Measurements from ENCODE around the gene GRID1.

The GRID1 gene

DNA sequence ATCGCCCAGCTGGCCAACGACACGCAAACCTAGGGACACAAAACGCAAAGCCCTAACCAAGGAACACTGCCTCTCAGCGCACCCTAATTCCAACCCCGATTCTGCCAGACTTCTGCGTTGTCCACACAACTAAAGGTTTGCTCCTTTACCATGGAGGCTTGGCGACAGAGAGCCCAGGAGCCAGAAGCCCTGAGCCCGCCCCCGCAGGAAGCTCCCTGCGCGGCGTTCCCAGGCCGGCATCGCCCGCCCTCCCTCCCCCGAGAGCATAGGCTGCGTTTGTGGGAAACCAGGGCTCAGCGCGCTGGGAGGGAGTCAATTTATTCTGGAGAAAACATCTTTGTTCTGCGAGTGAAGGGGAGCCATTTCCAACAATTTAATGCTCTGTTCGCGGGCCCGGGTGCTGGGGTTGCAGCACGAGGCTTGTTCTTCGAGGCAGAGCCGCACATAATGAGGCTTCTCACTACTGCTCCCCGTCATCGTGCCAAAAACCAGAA, 103.9 kb downstream of the GRID1 start:
- no peak for DNase-seq

DNA sequence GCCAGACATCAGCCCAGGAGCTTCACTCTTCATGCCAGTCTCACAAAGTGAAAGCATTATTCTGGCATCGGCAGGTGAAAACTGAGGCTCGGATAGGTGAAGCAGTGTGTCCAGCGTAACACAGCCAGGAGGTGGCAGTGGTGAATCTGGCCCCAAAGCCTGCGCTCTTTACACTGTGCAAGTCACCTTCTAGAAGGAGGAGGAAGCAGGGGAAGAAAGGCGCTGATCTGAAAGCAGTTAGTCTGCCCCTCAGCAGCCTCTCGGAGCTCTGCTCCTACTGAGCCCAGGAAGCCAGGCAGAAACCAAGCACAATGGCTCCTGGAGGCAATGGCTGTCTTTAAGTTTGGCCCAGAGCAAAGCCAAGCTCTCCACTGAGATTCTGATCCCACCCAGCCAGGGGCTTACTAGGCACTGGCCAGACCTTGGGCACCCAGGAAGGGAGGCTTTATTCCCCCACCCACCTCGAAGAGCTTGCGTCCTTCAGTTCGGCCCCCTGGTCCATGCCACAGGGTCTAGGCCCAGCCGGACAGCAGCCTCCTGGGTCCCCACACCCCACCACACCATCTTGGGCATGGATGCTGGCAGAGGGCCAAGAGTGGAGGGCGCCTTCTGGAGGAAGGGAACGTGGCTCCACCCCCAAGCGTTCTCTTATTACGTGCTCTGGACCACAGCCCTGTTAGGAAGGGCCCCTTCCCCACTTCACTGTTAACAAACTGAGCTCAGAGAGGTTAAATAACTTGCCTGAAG, 104.5 kb downstream of the GRID1 start:
- peak in 1 of 2 experiments; percentile 59 for DNase-seq

DNA sequence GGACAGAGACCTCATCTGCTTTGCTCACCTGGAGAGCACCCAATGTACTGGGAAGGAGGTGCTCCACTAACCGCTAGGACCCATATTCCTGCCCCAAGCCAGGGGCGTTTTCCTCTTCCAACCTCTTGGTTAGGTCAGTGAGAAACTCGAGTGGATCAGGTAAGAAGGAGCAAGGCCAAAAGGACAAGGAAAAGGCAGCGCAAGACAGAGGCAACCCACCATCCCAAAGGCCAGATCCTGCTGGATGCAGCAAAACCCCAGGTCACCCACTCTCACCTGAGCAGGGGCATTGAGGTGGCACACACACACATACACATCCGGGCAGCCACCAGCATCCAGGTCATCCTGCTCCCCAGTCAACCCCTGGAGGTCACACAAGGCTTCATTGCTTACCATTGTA, 105.1 kb downstream of the GRID1 start:
- DNase-seq: no peak

DNA sequence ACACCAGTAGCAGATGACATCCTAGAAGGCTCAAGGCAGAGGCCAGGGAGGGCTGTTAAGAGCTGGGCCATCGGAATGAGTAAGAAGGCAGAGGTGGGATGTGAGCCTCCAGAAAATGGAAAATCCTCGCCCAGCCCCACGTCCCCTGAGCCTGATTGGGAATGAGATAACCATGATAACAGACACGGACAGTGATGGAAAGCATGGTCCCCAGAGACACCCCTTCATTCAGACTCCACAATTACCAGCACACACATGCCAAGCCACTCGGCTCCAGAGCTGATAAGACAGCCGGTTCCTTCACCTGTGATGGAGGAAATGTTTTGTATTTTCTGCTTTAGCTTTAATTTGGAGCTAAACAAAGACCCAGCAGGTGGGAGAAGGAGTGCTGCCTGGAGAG, 106.0 kb downstream of the GRID1 start:
- no peak for DNase-seq

DNA sequence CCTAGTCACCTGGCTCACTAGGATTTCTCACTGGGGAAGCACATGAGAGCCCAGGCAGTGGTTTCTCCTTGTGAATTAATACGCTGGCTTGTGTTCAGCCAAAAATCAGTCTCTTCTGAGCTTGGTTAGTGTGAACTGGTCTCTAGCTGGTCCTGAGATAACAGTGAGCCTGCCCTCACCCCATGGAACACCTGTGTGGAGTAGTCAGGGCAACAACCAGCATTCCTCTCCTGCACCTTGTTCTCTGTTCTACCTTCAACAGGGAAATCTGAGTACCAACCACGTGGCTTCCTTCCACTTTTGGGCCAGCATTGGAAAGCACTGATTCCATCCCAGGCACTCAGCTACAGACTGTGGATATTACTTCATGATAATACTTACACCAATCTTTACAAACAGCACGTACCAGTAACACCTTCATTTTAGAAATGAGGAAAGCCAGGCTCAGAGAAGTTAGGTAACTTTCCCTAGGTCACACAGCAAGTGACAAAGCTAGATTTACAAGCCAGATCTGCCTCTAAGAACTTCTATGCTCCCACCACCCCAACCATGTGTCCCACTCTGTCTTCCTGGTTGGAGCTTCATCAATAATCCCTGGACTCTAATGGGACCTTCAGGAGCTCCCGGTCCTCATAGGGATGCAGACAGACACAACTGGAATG, 106.6 kb downstream of the GRID1 start:
- DNase-seq: no peak

DNA sequence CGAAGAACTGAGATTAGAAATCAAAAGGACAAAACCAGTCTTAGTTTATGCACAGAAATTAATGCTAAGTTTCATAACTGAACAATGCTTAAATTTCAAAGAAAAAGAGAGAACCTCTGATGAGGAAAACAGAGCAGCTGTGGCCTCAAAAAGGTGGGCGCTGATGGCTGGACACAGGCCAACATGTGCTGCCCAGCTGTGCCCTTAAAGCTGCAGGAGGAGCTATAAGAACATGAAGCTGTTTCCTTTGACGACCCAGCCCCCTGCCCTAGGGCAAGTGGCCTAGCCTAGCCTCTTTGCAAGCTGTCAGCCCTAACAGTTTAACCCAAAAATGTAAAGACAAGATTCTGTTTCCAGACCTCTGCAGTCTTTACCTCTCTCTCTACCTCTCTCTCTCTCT, 107.7 kb downstream of the GRID1 start:
- DNase-seq: no peak

DNA sequence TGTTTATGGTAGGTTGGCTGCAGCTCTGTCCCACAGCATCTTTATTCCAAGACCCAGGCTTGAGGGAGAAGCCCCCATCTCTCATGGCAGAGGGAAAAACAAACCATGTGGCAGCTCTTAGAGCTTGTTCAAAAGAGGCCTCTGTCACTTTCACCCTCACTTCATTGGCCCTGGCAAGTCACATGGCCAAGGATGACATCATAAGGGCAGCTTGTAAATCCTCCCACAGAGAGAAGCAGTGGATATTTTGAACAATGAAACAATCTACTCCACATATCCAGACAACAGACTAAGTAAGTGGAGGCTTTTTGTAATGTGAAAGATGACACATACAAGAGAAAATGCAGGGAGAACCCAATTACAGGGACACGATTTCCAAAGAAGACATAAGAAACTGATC, 108.1 kb downstream of the GRID1 start:
- no peak for DNase-seq

DNA sequence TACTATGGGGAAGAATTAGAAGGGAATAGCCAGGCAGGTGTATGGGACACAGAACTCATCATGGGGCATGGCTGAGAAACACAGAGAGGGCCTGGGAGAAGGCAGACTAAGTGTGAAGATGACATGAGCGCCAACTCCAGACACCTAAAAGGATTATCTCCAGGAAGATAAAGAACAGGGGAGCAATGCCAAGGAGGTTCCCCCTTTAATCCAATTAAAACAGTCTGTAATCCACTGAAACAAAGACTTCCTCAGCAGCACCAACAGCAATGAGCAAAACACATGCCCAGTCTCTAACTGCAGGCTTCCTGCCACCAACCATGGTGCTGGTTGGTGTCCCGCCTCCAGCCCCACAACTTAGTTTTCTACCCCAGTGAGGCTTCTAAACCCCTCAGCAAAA, 108.9 kb downstream of the GRID1 start:
- DNase-seq: no peak

DNA sequence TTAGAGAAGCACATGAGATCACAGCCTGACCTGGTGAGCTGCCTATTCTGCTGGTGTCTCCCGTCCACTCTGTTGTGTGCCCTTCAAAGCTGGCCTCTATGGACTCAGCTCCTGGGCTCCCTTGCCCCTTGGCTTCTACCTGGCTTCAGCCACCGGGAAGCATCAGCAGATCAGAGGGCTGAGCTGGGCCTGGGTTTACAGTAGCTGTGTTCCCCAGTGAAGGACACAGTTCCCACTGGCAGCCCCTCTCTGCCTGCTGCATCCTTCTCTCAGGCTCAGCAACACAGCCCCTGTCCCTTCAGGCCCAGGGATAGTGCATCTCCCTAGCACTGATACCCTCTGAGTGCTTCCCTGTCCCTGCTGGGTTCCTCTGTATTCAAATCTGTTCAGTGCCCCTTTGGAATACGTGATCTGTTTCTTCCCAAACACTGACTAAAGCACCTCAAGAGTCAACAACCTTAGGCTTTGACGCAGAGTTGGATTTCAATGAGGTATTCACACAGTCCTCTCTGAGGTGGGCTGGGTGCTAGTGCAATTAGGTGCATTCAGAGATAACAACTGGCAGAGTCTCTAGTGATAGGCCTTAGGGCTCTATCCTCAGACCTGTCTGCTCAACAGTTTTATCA, 109.8 kb downstream of the GRID1 start:
- no peak for DNase-seq

DNA sequence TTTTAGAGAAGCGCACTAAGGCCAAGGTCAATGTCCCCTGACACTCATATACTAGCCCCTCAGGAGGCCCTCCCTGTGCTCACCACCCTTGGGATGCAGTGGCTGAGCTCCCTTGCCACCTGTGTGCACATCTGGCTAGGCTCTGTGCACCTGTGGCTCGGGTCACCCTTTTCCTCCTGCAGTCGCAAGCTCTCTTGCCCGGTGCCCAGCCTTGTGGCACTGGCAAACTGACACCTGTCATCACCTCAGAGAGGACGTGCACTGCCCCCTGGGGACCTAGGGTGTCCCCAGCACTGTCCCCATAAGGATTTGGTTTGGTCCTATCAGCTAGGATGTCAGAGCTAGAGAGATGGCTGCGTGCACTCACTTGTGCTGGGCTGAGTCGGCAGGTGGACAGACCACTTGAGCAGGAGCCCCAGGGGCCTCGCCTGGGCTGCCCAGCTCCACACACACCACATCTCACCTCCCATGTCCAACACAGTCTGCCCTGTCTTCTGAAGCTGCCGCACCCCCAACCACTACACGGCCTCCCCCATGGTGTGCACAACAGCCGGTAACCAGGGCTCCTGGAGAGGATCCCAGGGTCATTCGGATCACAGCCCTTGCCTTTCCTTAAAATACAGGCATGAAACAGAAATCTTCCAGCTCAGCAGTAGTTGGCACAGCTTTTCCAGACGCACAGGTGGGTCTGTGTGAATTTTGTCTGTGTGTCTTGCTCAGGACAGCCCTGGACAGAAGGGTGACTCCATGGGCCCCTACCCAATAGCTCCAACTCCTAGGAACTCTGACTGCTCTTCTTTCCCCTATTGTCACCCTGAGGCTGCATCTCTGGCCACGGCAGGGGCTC, 111.0 kb downstream of the GRID1 start:
- DNase-seq: no peak

DNA sequence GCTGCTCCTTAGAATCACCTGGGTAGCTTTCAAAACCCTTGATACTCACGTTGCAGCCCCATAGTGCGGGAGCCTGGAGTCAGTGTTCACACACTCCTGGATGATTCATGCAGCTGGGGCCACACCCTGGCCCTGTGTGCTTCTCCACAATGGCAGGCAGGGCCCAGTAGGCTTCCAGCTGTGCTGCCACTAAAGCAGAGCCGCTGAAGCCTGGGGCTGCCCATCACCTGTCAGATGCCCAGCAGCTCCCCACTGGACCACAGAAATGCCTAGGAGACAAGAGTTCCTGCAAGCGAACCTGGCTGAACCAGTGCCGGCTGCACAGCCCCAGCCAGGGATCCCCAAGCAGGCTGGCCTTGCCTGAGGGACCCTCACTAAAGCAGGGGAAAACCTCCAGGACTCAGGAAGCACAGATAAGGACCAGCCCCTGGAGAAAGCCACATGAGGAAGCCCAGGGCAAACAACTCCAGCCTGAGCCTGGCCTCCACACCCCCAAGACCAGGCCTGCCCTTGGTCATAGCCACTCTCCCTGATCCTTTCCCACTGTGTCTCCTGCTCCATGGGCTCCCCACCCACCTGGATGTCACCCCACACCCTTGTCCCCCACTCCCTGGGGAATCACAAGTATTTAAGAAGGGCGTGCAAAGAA, 111.9 kb downstream of the GRID1 start:
- no peak for DNase-seq

DNA sequence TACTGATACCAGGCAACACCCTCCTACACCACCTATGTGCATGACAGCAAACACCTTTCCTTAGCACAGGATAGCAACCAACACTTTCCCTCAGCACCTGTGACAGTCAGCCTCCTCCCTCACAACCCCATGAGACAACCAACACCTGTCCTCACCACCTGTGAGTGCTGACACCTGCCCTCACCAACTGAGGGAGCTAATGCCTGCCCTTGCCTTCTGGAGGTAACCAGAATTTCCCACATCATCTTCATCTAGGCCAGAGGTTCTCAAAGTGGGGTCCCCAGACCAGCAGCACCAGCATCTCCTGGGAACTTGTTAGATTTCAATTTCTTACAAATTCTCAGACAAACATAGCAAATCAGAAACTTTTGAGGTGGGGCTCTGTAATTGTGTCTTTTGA, 112.5 kb downstream of the GRID1 start:
- no peak for DNase-seq

DNA sequence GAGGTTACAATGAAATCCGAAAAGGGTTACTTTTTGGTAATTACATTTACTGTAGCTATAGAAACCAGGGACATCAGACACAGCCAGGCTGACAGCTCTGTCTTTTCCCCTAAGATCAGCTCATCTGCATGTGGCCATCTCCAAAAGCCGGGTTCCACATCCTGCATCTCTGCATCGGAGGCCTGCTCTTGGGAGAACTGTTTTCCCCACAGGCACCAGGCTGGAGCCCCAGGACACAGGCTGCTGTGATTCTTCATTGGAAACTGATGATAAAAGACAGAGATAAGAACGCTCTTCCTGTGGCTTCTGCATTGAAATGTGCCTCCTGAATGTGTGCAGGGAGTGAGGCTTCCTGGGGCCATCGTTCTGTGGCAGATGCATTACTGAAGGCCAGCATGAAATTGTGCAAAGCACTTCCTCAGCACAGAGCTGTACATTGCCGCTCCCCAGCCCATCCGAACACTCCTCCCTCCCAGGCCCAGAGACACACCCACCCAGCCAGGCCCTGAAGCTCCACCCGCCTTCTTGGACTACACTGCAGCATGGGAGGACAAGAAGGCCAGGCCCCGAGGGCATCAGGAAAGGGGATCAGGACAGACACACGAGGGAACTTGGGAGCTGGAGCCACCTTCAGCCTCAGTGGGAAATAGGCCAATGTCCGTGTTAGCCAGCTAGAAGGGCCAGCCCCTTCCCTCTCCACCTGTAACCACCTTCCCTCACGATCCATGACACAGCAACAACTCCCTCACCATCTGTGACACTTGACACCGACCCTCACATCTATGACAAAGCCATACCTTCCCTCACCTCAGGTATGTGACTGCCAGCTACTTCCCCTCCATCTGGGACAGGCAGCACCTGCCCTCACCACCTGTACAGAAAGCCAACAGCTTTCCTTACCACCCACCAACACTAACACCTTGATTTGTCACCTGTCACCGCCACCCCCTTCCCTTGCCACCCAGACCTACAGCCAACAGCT, 113.2 kb downstream of the GRID1 start:
- peak in 1 of 2 experiments; percentile 6 for DNase-seq

DNA sequence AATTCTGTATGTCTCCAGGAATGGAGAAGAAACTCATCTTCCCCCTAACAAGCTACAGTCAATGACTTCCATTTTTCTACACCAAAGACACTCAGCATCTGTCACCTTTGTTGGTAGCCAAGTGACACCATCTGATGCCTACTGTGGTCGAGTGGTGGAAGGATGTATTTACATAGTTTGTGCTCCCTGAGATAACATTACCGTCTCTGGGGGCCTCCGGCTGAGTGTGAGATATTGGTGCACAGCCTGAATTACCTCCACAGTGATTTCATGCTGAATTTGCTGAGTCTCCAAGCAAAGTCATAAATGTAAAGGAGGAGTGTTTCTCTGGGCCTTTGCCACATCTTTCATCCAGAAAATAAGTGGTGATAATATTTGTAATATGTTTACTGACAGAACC, 114.0 kb downstream of the GRID1 start:
- DNase-seq: no peak

DNA sequence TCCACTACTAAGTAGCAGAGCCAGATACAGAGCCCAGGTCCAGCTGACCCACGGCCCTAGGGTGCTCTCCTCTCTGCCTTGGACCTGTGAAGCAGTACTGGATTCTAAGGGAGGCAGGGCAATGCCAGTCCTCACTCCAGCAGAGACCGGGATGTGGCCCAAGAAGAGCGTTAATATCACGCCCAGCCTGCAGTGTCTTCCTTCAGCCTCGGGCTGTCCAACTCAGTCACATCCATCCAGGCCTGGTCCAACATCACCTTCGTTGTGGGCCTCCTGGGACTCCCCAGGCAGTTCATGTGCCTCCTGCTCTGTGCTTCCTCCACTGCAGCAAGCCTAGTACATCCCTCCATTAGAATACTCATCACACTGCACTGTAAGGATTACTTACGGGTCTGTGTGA, 114.5 kb downstream of the GRID1 start:
- DNase-seq: no peak

DNA sequence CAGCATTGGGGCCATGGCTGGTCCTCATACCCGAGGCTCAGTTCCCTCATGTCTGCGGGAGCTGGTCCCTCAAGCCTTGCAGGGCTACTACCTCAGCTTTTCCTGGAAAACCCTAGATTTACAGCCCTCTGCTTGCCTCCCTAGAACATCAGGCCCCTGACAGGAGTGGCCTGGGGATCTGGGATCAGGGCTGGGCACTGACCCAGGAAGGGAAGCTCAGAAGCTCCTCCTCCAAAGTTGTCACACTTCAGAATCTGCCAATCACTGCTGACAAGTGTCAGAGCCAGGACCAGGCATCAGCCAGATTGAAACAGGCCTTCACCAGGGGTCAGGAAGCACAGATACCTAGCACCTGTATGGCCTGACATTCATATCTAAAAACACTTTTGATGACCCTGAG, 115.2 kb downstream of the GRID1 start:
- no peak for DNase-seq

DNA sequence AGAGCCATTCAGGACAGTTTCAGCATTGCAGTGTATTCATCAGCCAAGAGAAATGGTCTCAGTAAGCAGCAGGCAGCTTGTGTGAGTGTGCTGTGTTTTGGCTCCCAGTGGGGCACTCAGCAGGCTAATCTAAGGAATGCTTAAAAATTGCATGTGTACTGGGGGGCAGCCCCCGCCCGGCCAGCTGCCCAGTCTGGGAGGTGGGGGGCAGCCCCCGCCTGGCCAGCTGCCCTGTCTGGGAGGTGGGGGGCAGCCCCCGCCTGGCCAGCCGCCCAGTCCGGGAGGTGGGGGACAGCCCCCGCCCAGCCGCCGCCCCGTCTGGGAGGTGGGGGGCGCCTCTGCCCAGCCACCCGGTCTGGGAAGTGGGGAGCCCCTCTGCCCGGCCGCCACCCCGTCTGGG, 116.2 kb downstream of the GRID1 start:
- no peak for DNase-seq

DNA sequence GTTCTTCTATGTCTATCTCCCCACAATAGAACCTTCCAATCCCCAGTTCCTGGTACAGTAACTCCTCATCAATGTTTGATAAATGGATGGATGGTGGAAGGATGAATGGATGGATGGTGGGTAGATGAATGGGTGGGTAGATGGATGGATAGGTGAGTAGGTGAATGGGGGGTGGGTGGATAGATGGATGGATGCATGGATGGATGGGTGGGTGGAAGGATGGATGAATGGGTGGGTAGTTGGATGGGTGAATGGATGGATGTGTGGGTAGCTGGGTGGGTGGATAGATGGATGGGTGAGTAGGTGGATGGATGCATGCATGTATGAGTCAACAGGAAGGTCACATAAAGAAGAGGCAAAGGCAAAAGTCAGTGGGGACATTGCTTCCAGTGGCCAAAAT, 116.8 kb downstream of the GRID1 start:
- DNase-seq: no peak

DNA sequence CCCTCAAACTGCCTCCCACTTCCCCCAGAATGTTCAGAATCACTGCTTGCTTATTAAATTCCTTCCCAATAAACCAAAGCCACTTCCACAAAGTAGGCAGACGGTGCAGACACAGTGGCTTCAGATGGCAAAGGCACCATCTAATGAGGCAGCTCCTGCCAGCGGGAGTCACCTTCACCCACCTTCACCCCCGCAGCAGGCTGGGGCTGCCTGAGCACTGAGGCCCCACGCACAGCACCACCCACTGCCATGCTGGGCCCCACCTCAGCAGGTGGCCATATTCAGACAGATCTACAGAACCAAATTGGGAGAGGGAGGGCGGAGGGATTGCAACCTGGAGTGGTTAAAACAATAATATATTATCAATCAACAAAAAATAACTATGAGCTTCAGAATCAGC, 118.5 kb downstream of the GRID1 start:
- DNase-seq: no peak

DNA sequence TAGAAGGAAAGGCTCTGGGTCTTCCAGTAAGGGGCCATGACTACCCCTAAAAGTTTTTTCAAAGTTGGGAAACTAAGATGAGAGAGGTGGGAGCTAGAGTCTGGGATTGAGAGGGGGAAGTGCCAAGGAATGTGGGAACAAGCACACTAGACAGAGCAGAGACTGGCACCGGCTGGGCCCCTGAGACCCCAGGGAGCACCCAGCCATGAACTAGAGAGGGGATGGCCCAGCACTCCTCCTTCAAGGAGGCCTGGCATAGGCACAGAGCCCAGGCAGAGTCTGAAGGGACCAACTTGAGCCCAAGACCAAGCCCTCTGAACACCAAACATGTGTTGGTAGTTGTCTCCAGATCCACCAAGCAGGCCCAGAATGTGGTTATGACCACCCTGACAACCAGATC, 119.0 kb downstream of the GRID1 start:
- no peak for DNase-seq

DNA sequence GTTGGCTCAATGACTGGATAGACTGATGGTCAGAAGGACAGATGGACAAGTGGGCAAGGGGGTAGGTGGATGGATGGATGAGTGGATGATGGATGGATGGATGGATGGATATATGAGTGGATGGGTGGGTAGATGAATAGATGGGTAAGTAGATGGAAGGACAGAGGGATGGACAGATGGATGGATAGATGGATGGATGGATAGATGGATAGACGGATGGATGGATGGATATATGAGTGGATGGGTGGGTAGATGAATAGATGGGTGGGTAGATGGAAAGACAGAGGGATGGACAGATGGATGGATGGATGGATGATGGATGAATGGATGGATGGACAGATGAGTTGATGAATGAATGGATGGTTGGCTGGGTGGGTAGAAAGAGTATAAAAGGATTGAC, 119.5 kb downstream of the GRID1 start:
- no peak for DNase-seq
